Measurements from ENCODE around the gene CMPK2. TPM values are rescaled to one million over a fixed set of nuclear protein-coding genes. Genes with fewer than 3 reads are reported as not detected.
A peak's percentile ranks its signal among the peaks of the same experiment; 100 is the strongest.
"Not testable (repeated sequence)": the region's sequence is repeated elsewhere in the genome, so short reads cannot be mapped to it uniquely, and the experiment has no call there.

CMPK2 gene
- total RNA-seq, 2 experiments from 2014 or later = 3.2 to 4.5 TPM

GRCh38 chr2:6905668-6906067 lies 40.0 kb upstream of the CMPK2 start:
- ATAC-seq (no peak), DNase-seq (no peak)
- no peak for TF ChIP-seq CTCF (IDR thresholded peaks at IDR 0.05)
- intact Hi-C loops (cut with micrococcal nuclease) = loop anchor here (5.0 kb wide), 1 partner anchor 38 kb away; the partner anchor contains the start of gene CMPK2
- H3K36me3 Mint-ChIP-seq (ENCODE audit: low read depth) = peaks cover 67% of the 10 kb centered on the region
- ChIA-PET CTCF (interaction anchor here (0.6 to 5.5 kb wide), 14 partner anchors 9 to 139 kb away, joined by 3 to 44 read pairs (median 4); partner anchors contain the start of gene CMPK2), POLR2A (interaction anchor here (0.8 to 6.3 kb wide), 4 partner anchors 8 to 40 kb away, joined by 6 to 44 read pairs (median 7); partner anchors contain the start of genes CMPK2 and RNF144A)
- peaks cover 53% of the 10 kb centered on the region for H3K4me1 Mint-ChIP-seq (ENCODE audit: low read depth)
- H3K27me3 Mint-ChIP-seq = no peaks in the 10 kb centered on the region
- H3K27ac Mint-ChIP-seq = peak overlapping the region; percentile 60
- no peak overlapping the region for H3K4me3 Mint-ChIP-seq
- H3K9me3 Mint-ChIP-seq = peaks cover 36% of the 10 kb centered on the region

GRCh38 chr2:6902581-6902980 lies 36.9 kb upstream of the CMPK2 start:
- intact Hi-C loops (cut with micrococcal nuclease); DNase-seq; H3K4me3 Mint-ChIP-seq; H3K27ac Mint-ChIP-seq; ATAC-seq; H3K27me3 Mint-ChIP-seq: not testable (repeated sequence)
- Mint-ChIP-seq H3K4me1 (ENCODE audit: low read depth) (peaks cover 23% of the 10 kb centered on the region), H3K36me3 (ENCODE audit: low read depth) (peaks cover 38% of the 10 kb centered on the region), H3K9me3 (peaks cover 27% of the 10 kb centered on the region)
- POLR2A ChIA-PET = interaction anchor here (1.1 kb wide), 1 partner anchor 15 kb away, joined by 3 read pairs; no protein-coding TSS in a partner anchor
- CTCF ChIA-PET = interaction anchor here (1.7 kb wide), 1 partner anchor 15 kb away, joined by 6 read pairs; the partner anchor contains the start of gene RNF144A

- Mint-ChIP-seq H3K36me3 (ENCODE audit: low read depth) (peaks cover 3% of the 10 kb centered on the region), H3K27ac (peak overlapping the region; percentile 4), H3K4me1 (ENCODE audit: low read depth) (peaks cover 7% of the 10 kb centered on the region), H3K9me3 (peaks cover 10% of the 10 kb centered on the region), H3K27me3 (no peaks in the 10 kb centered on the region), H3K4me3 (no peak overlapping the region)
- intact Hi-C loops (cut with micrococcal nuclease) = loop anchor here (1.0 kb wide), 1 partner anchor 147 kb away; no protein-coding TSS in a partner anchor
- POLR2A ChIA-PET = interaction anchor here (0.6 to 2.3 kb wide), 5 partner anchors 9 to 148 kb away, joined by 3 to 8 read pairs (median 4); no protein-coding TSS in a partner anchor
- no peak for DNase-seq
- CTCF ChIA-PET = interaction anchor here (0.7 to 6.2 kb wide), 41 partner anchors 10 to 200 kb away, joined by 3 to 80 read pairs (median 5); partner anchors contain the start of genes CMPK2, RNF144A and RSAD2
- peak; percentile 72 for ATAC-seq
- TF ChIP-seq CTCF (IDR thresholded peaks at IDR 0.05) = peak; percentile 89
These were observed 31.4 kb upstream of the CMPK2 start for GRCh38 chr2:6896930-6897759.

- ATAC-seq (no peak), DNase-seq (no peak)
- no peaks in the 10 kb centered on the region for H3K27me3 Mint-ChIP-seq
- H3K4me1 Mint-ChIP-seq (ENCODE audit: low read depth) = peaks cover 7% of the 10 kb centered on the region
- POLR2A ChIA-PET = interaction anchor here (0.6 to 0.9 kb wide), 2 partner anchors 13 to 28 kb away, joined by 3 read pairs; partner anchors contain the start of gene CMPK2
- H3K9me3 Mint-ChIP-seq = no peaks in the 10 kb centered on the region
- H3K27ac Mint-ChIP-seq = no peak overlapping the region
- CTCF ChIA-PET = interaction anchor here (1.0 to 6.2 kb wide), 7 partner anchors 9 to 150 kb away, joined by 3 to 80 read pairs (median 33); partner anchors contain the start of genes CMPK2, RNF144A and RSAD2
- H3K36me3 Mint-ChIP-seq (ENCODE audit: low read depth) = no peaks in the 10 kb centered on the region
- intact Hi-C loops (cut with micrococcal nuclease) = no loop called here
- TF ChIP-seq CTCF (IDR thresholded peaks at IDR 0.05) = no peak
- no peak overlapping the region for H3K4me3 Mint-ChIP-seq
These were observed 28.3 kb upstream of the CMPK2 start for GRCh38 chr2:6893876-6894482.

GRCh38 chr2:6888724-6889123 lies 23.0 kb upstream of the CMPK2 start:
- ATAC-seq (no peak), DNase-seq (no peak)
- Mint-ChIP-seq H3K4me1 (ENCODE audit: low read depth) (no peaks in the 10 kb centered on the region), H3K4me3 (no peak overlapping the region), H3K36me3 (ENCODE audit: low read depth) (no peaks in the 10 kb centered on the region), H3K27me3 (no peaks in the 10 kb centered on the region), H3K9me3 (no peaks in the 10 kb centered on the region), H3K27ac (no peak overlapping the region)
- intact Hi-C loops (cut with micrococcal nuclease) = no loop called here
- ChIA-PET CTCF (interaction anchor here (0.9 to 2.4 kb wide), 6 partner anchors 7 to 155 kb away, joined by 3 to 23 read pairs (median 4); no protein-coding TSS in a partner anchor), POLR2A (interaction anchor here (1.1 kb wide), 1 partner anchor 47 kb away, joined by 3 read pairs; no protein-coding TSS in a partner anchor)
- TF ChIP-seq CTCF (IDR thresholded peaks at IDR 0.05) = no peak

Measured in activated CD8-positive, alpha-beta T cell treated with anti-CD3 and anti-CD28 coated beads for 36 hours (primary cell).